ENCODE measurements around the gene MEF2A.

MEF2A gene

DNA sequence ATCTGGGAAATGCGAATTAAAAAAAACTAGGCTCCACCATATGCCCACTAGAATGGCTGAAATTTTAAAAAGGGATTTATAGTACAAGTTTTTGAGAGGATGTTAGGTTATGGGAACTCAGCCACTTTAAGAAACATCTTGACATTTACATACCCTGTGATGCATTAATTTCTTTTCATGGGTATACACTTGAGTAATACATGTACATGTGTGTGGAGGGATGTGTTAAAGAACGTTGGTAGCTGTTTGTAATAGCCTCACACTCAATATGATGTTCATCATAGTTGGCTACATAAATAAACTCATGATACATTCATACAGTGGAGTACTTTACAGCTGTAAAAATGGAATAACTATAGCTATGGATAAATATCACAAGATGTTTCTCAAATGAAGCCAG is 40.9 kb downstream of the MEF2A start:
- no peak for DNase-seq

DNA sequence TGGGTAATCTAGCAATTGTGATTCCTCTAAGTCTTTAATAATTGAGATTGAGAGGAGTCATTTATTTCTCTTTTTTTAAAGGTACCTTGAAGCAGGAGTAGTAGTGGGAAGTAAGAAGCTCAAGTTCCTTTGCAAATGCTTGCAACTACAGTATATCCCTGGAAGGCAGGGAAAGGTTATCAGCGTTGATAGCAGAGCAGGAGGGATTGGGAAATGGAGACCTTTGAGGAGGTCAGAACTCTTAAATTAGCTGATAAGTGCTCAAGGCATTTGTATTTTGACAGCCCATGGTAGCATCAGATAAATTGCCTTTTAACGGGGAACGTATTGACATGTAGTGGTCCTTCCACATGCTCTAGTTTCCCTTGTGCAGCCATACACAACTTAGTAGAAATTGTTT is 47.7 kb downstream of the MEF2A start:
- no peak for DNase-seq

DNA sequence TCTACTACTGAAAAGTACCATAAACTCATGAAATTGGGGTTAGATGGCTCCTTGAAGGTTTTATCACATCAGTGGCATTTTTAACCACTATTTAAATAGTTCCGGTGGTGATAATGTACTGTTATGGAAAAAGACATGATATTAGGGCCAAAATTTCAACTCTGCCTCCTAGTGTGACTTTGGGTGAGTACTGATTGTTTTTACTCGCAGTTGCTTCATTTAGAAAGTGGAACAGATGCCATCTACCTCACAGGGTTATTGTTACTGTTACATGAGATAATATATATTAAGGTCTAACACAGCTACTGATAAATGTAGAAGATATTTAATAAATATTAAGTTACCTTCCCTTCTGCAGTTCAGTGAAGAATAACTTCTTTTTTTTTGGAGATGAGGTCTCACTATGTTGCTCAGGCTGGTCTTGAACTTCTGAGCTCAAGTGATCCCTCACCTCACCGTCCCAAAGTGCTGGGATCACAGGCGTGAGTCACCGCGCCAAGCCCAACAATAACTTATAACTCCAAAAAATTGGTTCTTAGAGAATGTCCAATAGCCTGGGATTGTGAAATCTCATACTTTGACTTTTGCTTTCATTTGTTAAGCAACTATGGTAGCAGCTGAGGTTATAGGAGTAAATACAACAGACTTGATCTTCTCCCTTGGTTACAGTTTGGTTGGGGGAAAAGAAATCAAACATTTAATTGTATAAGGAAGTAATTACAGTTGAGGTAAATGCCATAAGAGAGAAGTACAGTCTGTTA is 48.3 kb downstream of the MEF2A start:
- no peak for DNase-seq

DNA sequence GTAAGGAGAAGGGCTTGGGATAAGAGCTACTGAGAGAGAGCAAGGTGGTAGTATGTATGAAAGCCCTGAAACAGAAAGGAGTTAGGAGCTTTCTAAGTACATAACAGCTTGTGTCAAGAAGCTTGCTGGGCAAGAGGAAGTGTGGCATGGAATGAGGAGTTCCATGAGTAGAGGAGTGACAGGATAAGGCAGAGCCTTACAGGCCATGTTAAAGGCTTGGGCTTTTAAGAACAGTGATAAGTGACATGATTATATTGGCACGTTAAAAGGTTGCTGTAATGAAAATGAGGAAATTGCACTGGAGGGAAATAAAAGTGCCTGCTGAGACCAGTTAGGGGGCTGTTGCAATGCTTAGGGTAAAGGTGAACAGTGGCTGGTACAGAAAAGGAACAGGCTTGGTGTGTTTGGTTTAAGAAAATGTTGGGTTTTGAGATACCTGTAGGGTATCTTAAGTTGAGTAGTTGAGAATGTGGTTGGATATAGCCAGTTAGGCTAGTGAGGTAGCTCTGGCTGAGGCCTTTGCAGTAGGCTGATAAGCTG is 49.0 kb downstream of the MEF2A start:
- DNase-seq = no peak

DNA sequence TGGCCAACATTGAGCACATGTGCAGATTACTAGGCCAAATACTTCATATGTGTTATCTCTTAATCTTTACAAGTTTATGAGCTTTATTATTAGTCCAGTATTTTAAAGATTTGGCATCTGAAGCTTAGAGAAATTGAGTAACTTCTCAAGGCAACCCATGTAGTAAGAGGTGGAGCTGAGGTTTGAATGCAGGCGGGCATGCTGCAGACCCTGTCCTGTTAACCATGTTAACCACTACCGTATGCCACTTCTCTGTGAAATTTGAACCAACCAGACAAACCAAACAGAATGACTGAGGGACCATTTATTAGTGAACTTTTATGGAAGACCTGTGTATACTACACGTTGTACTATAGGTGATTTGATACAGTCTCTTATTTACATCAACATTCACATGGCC is 49.7 kb downstream of the MEF2A start:
- no peak for DNase-seq

DNA sequence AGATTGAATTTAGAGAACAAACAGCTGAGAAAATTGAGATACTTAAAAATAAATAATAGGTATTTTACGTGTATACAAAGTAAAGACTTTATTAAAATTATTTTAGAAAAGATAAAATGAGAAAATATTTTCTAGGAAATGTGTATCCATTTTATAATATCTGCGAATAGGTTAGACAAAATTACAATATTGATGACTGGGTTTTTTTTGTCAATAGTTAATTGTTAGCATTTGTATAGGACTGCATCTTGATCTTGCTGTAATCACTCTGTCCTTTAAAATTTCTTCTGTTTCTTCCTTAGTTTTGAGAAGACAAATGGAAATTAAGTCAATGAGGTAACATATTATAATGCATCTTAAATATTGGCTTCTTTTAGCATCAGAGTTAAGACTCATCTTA is 50.3 kb downstream of the MEF2A start:
- DNase-seq = no peak

DNA sequence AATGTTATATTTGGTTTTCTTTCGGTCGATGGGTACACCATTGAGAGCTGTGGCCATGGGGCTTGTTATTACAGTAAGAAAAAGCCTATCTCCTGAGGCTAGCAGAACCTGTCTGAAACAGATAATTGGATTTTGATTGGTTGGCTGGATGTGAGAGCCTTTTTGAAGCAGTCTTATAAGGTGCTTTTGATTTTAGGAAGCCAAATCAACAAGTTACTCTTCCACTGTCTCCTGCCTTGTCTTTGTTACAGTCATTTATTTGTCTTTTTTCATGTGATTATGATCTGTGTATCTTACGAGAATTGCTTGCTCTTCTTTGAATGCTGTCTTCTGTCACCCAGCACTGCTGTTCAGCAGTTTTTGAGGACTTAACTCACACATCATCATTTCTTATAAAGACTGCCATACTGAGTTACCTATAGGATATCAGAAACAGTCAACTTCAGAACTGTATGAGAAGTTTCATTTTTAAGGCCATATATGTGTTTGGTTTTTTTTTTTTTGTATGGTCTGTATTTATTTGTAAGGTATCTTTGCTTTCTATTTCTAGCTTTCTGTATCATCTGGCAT is 51.1 kb downstream of the MEF2A start:
- DNase-seq = no peak

DNA sequence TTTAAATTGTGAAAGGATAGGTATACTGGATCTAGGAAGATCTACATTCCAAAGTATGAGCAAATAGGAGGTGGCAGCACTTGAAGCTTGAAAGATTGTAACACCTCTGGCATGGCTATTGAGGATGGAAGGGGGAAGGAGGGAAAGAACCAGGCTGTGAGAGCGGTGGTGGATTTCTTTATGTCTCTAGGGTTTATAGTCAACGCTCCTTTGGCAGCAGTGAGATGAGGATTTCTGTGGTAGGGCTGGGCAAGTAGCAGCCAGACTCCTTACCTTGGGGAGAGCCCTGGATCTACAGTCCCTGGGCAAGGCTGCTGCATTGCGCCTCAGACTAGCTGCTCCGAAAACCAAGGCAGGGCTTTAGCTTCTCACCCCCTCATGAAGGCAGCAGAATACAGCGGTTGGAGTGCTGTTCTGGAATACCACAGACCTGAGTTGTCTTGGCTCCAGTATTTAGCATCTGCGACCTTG is 53.2 kb downstream of the MEF2A start:
- no peak for DNase-seq

DNA sequence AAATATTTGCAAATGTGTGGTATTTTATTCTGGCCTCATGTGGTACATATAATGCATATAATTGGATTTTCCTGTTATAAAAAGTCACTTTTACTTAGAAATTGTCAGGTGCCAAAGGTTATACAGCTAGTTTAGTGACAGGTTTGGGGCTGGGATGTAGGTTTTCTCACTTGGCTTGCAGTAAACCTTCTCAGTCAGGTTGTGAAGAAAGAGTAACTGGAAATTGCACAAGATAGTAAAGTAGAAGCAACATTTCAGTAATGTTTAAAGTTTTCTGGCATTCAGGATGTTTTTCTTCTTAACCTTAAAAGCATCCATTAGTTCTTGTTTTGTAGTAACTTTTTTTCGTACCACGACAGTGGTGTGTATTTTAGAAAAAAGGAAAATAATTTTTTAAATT is 53.9 kb downstream of the MEF2A start:
- no peak for DNase-seq

DNA sequence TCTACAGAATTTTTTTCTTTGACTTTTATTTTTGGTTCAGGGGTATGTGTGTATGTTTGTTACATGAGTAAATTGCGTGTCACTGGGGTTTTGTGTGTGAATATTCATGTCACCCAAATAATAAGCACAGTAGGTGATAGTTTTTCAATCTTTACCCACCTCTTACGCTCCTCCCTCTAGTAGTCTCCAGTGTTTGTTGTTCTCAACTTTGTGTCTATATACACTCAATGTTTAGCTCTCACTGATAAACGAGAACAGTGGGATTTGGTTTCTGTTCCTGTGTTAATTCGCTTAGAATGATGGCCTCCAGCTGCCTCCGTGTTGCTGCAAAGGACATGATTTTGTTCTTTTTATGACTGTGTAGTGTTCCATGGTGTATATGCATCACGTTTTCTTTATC is 54.4 kb downstream of the MEF2A start:
- no peak for DNase-seq

DNA sequence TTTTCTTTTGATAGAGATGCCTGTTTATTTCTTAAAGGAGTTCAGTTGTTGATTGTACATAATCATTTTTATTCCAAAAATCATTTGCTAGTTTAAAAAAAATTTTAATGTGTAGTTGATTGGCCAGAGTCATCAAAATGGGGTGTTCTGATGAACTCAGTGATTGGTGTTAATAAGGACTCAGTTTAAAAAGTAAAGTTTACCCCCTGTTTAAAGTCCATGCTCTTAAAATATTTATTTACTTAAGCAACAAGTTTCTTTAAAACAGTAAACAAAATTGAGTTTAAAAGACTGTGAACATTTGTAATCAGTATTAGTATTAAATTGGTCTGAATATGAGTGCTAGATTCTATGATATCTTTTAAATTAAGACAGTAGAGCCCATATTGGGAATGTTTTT is 56.0 kb downstream of the MEF2A start:
- no peak for DNase-seq

DNA sequence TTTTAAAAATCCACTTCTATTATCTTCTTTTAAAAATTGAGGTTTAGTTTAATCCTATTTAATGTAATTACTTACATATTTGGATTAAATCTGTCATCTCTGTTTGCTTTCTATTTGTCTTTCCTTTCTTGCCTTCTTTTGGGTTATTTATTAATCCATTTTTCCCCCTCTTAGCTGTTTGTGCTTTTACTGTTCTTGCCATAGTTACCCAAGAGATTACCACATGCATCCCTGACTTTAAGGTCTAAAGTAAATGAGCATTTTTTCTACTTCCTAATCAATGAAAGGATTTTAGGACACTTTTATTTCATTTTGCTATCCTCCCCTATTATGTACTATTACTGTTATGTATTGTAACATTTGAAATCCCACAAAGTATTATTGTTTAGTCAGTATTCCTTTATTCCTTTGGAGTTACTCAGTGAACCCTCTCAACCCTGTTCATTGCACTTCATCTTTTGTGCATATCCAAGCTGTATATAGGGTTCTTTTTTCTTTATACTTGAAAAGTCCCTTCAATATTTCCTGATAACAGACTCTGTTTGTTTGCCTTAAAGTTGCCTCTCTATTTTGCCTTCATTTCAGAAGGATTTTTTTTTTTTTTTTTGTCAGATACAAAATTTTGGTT is 62.7 kb downstream of the MEF2A start:
- DNase-seq = no peak

DNA sequence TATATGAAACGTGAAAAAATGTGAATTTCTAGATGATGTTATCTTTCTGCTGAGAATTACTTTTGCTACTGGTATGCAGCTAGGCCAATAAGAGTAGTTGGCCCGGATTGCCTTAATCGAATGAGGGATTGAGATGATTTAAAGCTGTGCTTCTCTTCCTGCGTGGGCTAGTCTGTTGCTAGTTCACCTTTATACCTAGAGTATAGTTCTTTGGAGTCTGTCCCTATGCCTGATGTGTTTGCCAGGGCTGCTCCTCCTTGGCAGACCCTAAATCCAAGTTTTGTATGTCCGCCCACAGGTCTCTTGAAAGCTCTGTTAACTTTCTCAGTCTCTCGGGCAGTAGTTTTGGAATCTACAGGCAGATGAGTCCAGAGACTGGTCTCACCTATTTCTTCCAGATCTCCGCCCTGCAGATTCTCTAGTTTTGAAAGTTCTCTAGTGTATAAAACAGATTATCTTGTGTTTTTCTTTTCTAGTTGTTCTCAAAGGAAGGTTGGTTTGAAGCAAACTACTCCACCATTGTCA is 64.9 kb downstream of the MEF2A start:
- DNase-seq = no peak

DNA sequence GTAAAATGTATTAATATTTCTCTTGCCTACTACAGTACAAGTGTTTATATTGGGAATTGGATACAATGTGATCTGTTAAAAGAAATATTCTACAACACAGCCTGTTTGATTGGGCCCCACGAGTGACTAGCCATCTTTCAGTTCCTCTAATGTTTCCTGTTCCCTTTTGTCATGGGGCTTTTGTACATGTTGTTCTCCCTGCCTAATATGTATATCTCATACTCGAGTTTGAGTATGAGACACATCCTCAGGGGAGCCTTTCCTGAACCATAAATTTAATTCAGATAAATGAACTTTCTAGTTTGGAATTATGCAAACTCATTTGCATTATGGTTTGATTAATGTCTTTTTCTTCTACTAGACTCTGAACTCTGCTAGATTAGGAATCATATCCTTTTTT is 65.5 kb downstream of the MEF2A start:
- DNase-seq = no peak

DNA sequence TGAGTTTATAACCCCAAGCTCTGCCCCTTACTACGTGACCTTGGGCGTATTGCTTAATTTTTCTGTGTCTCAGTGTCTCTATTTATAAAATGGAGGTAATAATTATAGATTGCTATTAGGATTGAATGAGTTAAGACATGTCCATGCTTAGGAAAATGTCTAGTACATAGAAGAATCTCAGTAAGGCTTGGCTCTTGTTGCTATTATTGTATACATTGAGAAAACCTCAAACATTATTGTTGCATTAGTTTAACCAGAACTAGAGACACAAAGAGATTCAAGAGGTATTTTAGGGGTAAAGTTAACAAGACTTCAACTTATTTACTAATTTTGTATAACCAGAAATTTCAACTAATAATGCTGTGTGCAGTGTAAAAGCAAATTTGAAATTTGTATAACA is 66.7 kb downstream of the MEF2A start:
- DNase-seq = no peak

DNA sequence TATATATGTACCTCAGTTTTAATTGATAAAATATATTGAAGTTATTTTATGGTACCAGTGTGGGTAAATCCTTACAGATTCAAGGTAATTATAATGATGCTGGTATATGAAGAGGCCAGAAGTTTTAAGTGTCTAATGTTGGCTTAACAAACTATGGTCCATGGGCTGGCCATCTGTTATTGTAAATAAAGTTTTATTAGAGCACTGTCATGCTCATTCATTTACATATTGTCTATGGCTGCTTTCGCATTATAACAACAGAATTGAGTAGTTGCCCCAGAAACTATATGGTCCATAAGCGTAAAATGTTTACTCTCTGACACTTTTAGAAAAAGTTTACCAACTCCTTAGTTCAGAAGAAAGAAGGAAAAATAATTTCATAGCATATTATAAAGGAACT is 67.9 kb downstream of the MEF2A start:
- DNase-seq = no peak

DNA sequence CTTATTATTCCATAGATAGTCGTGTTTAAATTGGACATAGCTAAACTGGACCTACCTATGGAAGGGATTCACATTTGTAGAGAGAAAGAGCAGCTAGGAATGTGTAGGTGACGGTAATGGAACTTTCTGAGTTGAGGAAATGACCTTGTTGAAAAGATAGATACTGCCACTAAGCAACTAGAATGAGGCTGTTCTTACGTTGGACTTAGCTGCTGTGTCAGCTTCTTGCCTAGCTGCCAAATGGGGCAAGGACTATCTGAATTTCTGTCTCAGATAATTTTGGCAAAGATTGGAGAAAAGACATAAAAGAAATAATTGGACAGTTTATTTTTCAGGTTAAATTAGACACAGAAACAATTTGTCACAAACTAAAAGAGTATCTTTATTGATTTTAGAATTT is 68.8 kb downstream of the MEF2A start:
- DNase-seq = no peak

DNA sequence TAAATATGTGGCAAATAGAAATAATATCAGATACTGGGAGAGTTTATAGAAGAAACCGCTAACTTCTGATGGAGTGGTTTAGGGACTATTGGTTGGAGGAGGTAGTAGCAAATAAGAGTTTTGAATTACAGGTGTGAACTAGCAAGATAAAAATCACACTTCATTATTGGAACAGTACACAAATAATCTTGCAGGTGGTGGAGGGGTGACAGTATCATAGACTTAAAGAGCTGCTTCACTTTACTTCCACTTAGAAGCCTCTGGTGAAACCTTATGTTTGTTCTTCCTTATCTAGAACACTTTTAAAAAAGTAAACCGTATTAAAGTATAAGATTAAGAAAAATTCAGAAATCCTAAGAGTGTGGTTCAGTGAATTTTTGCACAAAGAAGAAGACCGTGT is 69.4 kb downstream of the MEF2A start:
- DNase-seq = no peak

DNA sequence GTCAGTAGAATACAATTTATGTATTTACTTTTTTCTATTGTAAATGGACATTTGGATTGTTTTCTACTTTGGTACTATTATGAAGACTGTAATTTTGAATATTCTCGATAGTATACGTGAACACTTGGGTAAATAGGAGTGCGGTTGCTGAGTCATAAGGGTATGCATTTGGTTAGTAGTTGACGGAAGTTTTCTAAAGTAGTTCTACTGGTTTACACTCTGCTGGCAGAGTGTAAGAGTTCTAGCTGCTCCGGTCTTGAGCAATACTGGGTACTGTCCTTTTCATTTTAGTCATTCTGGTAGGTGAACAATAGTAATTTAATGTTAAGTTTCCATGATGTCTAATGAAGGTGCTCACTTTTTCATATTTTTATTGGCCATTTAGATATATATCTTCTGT is 70.0 kb downstream of the MEF2A start:
- no peak for DNase-seq

DNA sequence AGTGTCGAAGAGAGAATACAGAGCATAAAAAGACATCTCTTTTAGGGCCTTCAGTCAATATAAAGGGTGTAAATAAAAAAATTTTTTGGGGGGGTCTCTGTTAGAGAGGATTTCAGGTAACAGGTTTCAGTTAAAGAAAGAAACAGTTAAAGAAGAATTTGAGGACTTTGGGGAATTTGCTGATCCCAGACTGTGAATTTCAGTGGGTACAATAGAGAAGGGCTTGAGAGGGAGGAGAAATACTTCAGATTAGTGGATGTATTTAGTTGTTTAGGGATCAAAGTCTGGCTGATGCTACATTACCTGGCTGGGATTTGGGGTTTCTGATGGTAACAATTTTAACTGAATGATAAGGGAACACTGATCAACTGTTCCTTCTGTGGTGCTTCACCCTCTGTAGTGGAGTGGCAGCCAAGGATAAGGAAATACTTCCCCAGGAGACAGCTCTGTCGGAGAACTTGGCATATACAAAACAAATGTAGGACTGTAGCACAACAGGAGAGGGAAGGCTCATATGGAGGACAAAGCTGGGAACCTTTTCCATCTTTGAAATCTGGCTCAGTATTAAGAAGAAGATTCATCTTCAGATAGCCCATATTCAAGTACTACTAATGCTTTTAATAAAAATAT is 79.2 kb downstream of the MEF2A start:
- no peak for DNase-seq

DNA sequence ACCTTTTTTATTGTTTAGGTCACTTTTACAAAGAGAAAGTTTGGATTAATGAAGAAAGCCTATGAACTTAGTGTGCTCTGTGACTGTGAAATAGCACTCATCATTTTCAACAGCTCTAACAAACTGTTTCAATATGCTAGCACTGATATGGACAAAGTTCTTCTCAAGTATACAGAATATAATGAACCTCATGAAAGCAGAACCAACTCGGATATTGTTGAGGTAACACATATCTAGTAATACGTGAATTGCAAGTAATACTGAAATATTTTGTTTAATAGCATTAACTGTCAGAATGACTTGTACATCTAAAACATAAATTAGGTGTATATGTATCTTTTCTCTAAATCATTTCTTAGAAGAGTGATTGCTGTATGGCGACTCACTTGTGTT is 79.8 kb downstream of the MEF2A start:
- DNase-seq = no peak

DNA sequence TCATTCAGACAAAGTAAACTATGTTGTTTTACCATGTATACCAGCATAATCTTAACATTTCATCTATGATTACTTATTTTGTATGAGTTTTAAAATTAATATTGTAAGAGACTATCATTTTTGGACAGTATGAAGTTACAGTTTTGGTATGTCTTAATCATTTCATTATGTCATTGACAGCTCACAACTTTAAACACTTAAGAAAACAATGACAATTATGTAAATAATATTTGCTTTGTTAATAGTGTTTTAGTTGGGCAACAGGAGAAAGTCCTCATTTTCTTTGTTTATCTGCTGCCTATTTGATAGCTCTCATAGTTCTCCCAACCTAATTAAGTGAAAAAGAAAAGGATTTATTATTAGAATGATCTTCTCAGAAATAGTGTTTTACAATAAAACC is 80.2 kb downstream of the MEF2A start:
- DNase-seq = no peak

DNA sequence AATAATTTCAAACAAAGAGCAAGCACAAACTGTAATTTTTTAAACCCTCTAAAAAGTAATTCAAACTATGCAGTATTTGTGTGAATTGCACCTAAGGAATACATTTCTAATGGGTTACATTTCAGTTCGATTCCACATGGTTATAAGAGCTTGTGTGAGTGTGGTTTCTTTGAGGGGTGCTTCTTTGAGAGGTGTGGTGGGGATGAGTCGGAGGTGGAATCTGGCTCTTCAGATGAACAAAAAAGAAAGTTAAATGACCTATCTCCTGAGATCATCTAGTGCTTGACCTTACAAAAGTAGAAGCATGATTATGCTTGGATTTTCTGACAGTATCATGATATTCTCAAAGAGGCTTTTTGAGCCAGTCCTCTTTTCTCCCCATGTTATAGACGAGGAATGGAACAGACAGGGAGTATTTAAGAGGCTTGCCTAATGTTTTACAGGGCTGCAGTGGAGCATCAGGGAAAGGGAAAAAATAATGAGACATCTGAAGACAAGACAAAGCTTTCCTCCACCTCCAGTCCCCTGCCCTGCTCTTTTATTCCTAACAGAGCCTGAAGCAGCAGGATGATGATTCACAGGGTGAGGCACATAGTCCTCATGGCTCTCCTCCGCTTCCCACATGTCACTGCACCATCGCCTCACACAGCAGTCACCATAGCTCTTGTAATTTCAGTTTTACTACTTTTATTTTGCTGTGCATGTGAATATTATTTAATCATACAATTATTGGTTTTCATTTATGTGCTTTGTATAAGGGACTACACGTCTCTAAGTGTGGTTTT is 85.4 kb downstream of the MEF2A start:
- no peak for DNase-seq
